ENCODE measurements around the gene DNAJC22. TPM values are rescaled to one million over a fixed set of nuclear protein-coding genes. Genes with fewer than 3 reads are reported as not detected.

Gene DNAJC22
- total and polyA plus RNA-seq, 9 of the 15 experiments (the other 6 are each of a cell fraction or from before 2014, with no cell fraction given), result 0.10 to 1.2 (median 0.47) TPM

DNA sequence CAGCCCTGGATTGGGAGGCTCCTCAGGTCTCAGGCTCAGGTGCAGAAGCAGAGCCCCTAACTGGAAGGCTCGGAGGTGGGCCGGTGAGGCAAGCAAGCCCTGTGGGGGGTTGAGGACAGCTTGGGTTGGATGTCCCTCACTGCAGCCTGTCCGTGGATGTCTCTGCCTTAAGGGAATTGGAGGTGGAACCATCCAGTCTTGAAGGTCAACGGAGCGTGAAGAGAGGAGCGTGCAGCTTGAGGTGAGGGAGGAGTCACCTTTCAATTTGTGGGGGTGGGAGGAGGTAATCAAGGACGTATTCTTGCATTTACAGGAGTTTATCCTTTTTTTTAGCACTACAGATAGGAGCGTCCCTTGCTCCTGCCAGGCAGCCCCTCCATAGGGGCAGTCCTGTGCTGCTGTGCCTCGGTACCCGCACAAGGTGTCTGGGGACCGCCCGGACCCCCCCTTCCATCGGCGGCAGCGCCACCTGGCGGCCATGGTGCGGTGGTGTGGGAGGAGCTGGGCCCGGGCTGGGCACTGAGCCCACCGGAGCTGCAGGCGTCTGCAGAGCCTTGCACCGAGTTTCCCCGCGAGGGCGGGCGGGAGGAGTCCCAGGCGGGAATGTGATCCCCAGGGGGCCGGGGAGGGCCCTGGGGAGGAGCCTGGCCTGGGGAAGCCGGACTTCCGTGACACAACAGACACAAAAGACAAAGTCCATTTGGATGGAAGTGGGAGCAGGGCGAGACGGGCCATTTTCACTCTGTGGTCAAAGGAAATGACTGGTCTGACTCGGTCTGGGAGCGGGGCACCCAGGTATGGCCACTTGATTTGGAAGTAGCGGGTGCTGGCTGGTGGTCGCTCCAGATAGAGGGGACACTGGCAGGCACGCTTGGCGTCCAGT, 864 bp downstream of the DNAJC22 start:
- 11% methylated on average over 33 of the region's 37 CpGs for WGBS (ENCODE audit: insufficient coverage, low coverage, missing lambda C conversion rate)
- CTCF ChIA-PET (ENCODE audit: low intra/inter-chr PET ratio), result interaction anchor here (0.6 to 2.2 kb wide), 6 partner anchors 9 to 166 kb away, joined by 3 to 8 read pairs (median 5); no protein-coding TSS in a partner anchor
- no peak for TF ChIP-seq MAFG (tag; conservative IDR thresholded peaks at IDR 0.05)
- TF ChIP-seq, protein P1, sequence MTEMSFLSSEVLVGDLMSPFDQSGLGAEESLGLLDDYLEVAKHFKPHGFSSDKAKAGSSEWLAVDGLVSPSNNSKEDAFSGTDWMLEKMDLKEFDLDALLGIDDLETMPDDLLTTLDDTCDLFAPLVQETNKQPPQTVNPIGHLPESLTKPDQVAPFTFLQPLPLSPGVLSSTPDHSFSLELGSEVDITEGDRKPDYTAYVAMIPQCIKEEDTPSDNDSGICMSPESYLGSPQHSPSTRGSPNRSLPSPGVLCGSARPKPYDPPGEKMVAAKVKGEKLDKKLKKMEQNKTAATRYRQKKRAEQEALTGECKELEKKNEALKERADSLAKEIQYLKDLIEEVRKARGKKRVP (CRISPR knock-in tag; IDR thresholded peaks at IDR 0.05), result no peak
- TF ChIP-seq TAF1 (IDR thresholded peaks at IDR 0.05; ENCODE audit: control insufficient read depth, extremely low read depth, insufficient read depth, low read length, severe bottlenecking), result no peak
- TF ChIP-seq, protein P2, sequence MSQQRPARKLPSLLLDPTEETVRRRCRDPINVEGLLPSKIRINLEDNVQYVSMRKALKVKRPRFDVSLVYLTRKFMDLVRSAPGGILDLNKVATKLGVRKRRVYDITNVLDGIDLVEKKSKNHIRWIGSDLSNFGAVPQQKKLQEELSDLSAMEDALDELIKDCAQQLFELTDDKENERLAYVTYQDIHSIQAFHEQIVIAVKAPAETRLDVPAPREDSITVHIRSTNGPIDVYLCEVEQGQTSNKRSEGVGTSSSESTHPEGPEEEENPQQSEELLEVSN (IDR thresholded peaks at IDR 0.05; ENCODE audit: borderline replicate concordance in 1 of 2, extremely low read depth in 1 of 2, insufficient read depth in 1 of 2, insufficient read length in 1 of 2, low read depth in 1 of 2, low read length in 1 of 2, poor library complexity in 1 of 2, severe bottlenecking in 1 of 2), result peak in 1 of 2 experiments; percentile 35
- TF ChIP-seq RBM25 (IDR thresholded peaks at IDR 0.05; ENCODE audit: low read depth, low read length, severe bottlenecking), result no peak
- TF ChIP-seq TARDBP (IDR thresholded peaks at IDR 0.05), result no peak
- no peak for TF ChIP-seq DPF2 (IDR thresholded peaks at IDR 0.05)
- no peak for TF ChIP-seq ZNF212 (CRISPR knock-in tag; IDR thresholded peaks at IDR 0.05)
- TF ChIP-seq, protein P3, sequence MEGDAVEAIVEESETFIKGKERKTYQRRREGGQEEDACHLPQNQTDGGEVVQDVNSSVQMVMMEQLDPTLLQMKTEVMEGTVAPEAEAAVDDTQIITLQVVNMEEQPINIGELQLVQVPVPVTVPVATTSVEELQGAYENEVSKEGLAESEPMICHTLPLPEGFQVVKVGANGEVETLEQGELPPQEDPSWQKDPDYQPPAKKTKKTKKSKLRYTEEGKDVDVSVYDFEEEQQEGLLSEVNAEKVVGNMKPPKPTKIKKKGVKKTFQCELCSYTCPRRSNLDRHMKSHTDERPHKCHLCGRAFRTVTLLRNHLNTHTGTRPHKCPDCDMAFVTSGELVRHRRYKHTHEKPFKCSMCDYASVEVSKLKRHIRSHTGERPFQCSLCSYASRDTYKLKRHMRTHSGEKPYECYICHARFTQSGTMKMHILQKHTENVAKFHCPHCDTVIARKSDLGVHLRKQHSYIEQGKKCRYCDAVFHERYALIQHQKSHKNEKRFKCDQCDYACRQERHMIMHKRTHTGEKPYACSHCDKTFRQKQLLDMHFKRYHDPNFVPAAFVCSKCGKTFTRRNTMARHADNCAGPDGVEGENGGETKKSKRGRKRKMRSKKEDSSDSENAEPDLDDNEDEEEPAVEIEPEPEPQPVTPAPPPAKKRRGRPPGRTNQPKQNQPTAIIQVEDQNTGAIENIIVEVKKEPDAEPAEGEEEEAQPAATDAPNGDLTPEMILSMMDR (IDR thresholded peaks at IDR 0.05 in 2 of 3, conservative IDR thresholded peaks at IDR 0.05 in 1 of 3; ENCODE audit: insufficient read depth in 2 of 3, low read depth in 1 of 3, low read length in 3 of 3), result peak; percentile 75 to 93 (median 92)
- TF ChIP-seq SMC3 (conservative IDR thresholded peaks at IDR 0.05; ENCODE audit: insufficient read depth, low read depth, low read length), result peak; percentile 66
- TF ChIP-seq, protein P4, sequence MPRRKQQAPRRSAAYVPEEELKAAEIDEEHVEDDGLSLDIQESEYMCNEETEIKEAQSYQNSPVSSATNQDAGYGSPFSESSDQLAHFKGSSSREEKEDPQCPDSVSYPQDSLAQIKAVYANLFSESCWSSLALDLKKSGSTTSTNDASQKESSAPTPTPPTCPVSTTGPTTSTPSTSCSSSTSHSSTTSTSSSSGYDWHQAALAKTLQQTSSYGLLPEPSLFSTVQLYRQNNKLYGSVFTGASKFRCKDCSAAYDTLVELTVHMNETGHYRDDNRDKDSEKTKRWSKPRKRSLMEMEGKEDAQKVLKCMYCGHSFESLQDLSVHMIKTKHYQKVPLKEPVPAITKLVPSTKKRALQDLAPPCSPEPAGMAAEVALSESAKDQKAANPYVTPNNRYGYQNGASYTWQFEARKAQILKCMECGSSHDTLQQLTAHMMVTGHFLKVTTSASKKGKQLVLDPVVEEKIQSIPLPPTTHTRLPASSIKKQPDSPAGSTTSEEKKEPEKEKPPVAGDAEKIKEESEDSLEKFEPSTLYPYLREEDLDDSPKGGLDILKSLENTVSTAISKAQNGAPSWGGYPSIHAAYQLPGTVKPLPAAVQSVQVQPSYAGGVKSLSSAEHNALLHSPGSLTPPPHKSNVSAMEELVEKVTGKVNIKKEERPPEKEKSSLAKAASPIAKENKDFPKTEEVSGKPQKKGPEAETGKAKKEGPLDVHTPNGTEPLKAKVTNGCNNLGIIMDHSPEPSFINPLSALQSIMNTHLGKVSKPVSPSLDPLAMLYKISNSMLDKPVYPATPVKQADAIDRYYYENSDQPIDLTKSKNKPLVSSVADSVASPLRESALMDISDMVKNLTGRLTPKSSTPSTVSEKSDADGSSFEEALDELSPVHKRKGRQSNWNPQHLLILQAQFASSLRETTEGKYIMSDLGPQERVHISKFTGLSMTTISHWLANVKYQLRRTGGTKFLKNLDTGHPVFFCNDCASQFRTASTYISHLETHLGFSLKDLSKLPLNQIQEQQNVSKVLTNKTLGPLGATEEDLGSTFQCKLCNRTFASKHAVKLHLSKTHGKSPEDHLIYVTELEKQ (CRISPR knock-in tag; IDR thresholded peaks at IDR 0.05), result no peak
- TF ChIP-seq STAT5B (CRISPR knock-in tag; IDR thresholded peaks at IDR 0.05), result no peak

More for the DNA sequence above, 864 bp downstream of the DNAJC22 start:
- peaks cover 5% of the 10 kb centered on the region; the same call in 1 of the 2 replicates for H4K20me1 ChIP-seq (replicated peaks; ENCODE audit: control insufficient read depth, insufficient read depth, low read length)
- no peaks in the 10 kb centered on the region for H3K9me1 ChIP-seq (ENCODE audit: control insufficient read depth, insufficient read depth, low read length)
- H3K27ac ChIP-seq (ENCODE audit: extremely low read depth, low read depth, low read length), result no peak overlapping the region; the same call in 2 of the 3 replicates
- peak; percentile 89 for ATAC-seq
- peak; percentile 55 for FAIRE-seq
- H2AFZ ChIP-seq (ENCODE audit: low read depth, low read length), result peak overlapping the region; percentile 90
- no peaks in the 10 kb centered on the region for H3K36me3 ChIP-seq (ENCODE audit: control insufficient read depth, insufficient read depth, low read length)
- POLR2A ChIA-PET, result interaction anchor here (0.7 to 2.0 kb wide), 7 partner anchors 20 to 330 kb away, joined by 4 to 17 read pairs (median 4); partner anchors contain the start of genes PRPH and SPATS2
- H3K9me3 ChIP-seq (replicated peaks; ENCODE audit: control insufficient read depth, insufficient read depth, low read depth, low read length), result no peaks in the 10 kb centered on the region
- intact Hi-C loops (cut with micrococcal nuclease) (loop anchor here (10.0 kb wide), 2 partner anchors 283 to 373 kb away; partner anchors contain the start of genes KMT2D, RHEBL1, WNT1 and WNT10B), in situ Hi-C loops (cut with MboI) (no loop called here)
- H3K27me3 ChIP-seq (ENCODE audit: control insufficient read depth in 2 of 2, insufficient read depth in 2 of 2, low read length in 2 of 2), result peaks cover 27 to 42% of the 10 kb centered on the region in 2 experiments; a peak in 4 of 5 replicates
- peak overlapping the region; percentile 14 to 72; a peak in 3 of 4 replicates for H3K9ac ChIP-seq (ENCODE audit: insufficient read depth in 1 of 2, low read depth in 2 of 2, low read length in 2 of 2)
- BruUV-seq (replicated peaks), result no TSS peak
- peak; percentile 77 to 93 (median 91) for DNase-seq (ENCODE audit: extremely low read depth in 1 of 4, low spot score in 3 of 4)
- H3K4me2 ChIP-seq (ENCODE audit: insufficient read depth, low read length), result peak overlapping the region; percentile 68
- H3K4me1 ChIP-seq (replicated peaks in 1 of 2; ENCODE audit: control insufficient read depth in 2 of 2, insufficient read depth in 2 of 2, low read length in 2 of 2), result peaks cover 23 to 43% of the 10 kb centered on the region in 2 experiments
- H3K79me2 ChIP-seq (ENCODE audit: control insufficient read depth, insufficient read depth, low read length), result no peaks in the 10 kb centered on the region
- H3K4me3 ChIP-seq, result peak overlapping the region; percentile 36
